GM12801 (cell line): ENCODE data around the gene ADI1.

Source experiments
- CTCF ChIP-seq: IDR thresholded peaks from one replicate; pipeline ENCODE4 v1.5.1; 2011; ENCODE audit warnings: control low read depth; ENCODE audit not compliant: insufficient read length; ENCODE audit errors: extremely low read depth

ADI1 gene

GRCh38 chr2:3472966-3473365 lies 46.4 kb downstream of the ADI1 start:
- TF ChIP-seq CTCF: no peak

- TF ChIP-seq CTCF: no peak
Observed at GRCh38 chr2:3472296-3472695, 47.0 kb downstream of the ADI1 start.

- no peak for TF ChIP-seq CTCF
Observed at GRCh38 chr2:3470856-3471737, 48.2 kb downstream of the ADI1 start.

GRCh38 chr2:3470166-3470651 lies 49.1 kb downstream of the ADI1 start:
- TF ChIP-seq CTCF: no peak

- no peak for TF ChIP-seq CTCF
Observed at GRCh38 chr2:3469486-3469885, 49.8 kb downstream of the ADI1 start.

GRCh38 chr2:3468296-3468988 lies 50.9 kb downstream of the ADI1 start:
- no peak for TF ChIP-seq CTCF

- TF ChIP-seq CTCF: no peak
Observed at GRCh38 chr2:3467654-3468053, 51.7 kb downstream of the ADI1 start.
